Dermis blood vessel endothelial cell (primary cell): ENCODE data around the gene CWF19L2. TPM values are rescaled to one million over a fixed set of nuclear protein-coding genes. Genes with fewer than 3 reads are reported as not detected.
"Not testable (repeated sequence)": the region's sequence is repeated elsewhere in the genome, so short reads cannot be mapped to it uniquely, and the experiment has no call there.

Experiments used
- DNase-seq: peaks from one replicate; pipeline ENCODE4 v3.0.0; 2010
- total RNA-seq: library from RNA; depleted of rRNA; stranded (reverse); fragments of >200 nt; gene quantifications from 2 replicates; pipeline ENCODE4 v1.2.3, GENCODE V29; 2014

The CWF19L2 gene
- total RNA-seq: 12.4 and 16.0 TPM in 2 replicates

DNA sequence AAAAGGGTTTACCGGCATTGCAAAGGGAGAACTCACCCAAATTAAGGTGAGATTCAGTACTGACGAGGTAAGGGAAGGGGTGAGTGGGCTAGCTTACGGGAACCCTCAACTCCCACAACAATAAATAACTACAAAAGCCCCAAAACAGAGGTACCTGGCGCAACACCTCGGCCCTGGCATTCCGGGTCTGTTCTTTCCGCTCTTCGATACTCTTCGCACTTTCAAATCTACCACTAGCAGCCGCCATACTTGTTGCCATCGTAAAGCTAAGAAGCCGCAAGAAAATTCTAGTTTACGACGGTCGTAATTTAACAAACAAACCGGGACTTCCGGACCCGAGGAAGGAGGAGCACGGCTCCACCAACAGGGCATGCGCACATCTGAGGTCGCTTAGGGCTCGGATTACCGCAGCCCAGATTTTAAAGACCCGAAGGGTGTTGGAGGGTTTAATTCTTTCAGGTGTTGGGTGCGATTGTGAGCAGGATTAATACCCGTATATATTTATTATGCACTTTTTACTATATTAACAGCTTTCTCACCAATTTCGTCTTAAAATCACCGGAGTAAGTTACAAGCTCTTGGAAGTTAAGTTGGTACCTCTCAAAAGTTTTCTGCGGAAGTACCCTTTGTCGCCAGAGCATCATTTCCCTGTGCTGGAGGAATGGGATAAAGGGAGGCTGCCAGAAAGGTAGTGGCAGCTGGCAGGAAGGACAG is at the start of gene CWF19L2:
Gene CWF19L2, minus strand, starts transcription at position 268 of the 714 bp plus-strand sequence. Its CDS starts 9 bp downstream, at position 259.
- DNase-seq: peak; percentile 96

DNA sequence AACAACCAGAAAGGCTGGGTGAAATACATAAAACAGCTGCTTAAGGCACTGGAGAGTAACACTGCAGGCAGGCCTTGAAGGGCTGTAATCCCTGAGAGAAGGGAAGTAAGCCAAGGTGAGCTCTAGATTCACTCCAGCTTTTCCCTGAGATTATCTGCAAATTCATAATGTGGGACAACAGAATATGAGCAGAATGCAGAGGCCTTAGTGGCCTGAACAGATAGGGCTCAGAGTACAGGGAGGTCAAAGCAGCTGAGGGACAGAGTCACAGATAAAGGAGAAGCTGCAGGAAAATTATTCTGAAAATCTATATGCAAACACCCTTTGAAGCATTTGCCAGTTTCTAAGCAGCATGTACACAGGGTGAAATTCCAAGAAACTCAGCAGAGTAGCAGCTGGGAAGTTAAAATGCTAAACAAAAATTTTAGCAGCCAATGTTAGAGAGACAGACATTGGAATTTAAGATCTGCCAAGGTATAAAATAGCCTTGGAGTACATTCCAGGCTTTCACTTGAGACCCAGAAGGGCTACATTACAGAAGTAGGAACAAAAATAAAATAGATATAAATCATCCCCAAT is 48.1 kb upstream of the CWF19L2 start:
- DNase-seq: no peak

DNA sequence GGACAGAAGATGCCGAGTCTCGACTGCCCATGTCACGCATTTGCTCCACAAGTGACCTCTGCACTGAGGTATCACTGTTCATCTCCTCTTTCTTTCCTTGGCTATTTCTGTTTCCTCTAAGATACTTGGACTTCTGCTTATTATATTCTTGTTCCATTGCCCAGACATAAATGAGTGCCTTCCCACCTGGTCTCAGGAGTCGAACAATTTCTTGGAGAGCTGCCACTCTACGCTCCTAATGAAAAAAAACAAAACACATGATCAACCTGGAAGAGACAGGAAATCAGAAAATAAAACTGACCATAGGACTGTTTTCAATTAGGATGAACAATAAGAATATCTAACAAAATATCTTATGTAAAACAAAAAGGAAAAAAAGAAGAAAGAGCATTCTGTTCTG is 47.4 kb upstream of the CWF19L2 start:
- no peak for DNase-seq

DNA sequence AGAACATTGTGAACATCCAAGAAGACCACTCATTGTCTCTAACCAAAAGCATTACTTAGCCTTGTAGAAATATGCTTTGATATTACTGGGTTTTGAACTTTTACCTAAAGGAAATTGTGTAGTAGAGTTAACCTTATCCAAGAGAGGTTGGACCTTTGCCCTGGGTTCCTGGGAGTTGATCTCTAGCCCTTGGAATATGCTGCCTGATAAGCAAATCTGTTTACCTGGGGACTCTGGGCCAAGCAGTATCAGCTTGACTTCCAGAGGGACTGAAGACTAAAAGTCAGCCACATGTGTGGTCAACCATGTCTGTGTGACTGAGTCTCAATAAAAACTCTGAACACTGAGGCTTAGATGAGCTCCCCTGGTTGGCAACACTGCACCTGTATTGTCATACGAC is 44.1 kb upstream of the CWF19L2 start:
- no peak for DNase-seq

DNA sequence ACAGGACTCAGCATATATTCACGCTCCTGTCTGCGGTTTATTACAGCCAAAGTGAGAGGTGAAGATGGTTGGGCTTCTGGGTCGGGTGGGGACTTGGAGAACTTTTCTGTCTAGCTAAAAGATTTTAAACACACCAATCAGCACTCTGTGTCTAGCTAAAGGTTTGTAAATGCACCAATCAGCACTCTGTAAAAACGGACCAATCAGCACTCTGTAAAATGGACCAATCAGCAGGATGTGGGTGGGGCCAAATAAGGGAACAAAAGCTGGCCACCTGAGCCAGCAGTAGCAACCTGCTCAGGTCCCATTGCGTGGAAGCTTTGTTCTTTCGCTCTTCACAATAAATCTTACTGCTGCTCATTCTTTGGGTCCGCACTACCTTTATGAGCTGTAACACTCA is 39.7 kb upstream of the CWF19L2 start:
- not testable (repeated sequence) for DNase-seq

DNA sequence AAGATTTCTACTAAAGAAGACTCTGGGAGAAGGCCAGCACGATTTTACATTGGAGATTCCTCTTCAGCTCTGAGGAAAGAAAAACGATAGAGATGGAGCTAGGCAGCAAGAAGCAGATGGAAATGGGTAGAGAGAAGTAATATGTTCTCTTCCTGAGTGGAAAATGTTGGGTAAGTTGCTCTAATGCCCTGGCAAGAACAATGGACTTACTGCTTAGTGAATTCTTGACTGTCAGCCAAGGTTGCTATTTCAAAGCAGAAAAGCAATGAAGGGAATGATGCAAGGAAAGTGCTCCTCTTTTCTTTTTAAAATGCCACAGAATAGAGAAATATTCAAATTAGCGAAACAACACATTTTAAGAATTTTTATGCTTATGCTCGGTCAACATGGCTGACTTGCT is 38.4 kb upstream of the CWF19L2 start:
- peak; percentile 71 for DNase-seq

DNA sequence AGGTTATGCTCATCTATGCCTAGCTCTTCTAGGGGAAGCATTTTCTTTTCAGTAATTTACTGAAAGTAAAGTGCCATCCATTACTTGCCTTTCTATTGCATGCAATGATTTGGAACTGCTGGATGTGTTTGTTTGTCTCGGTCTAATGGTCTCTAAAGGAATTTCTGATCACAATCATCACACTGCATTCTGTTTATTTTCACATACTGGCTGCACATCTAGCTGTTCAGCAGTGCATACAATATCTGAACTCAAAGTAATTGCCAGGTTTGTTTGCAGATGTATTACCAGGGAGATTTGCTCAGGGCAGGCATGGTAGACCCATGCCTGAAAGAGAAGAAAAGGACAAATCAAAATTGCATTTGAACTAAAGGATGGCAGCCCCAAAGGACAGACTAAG is 36.4 kb upstream of the CWF19L2 start:
- DNase-seq: no peak

DNA sequence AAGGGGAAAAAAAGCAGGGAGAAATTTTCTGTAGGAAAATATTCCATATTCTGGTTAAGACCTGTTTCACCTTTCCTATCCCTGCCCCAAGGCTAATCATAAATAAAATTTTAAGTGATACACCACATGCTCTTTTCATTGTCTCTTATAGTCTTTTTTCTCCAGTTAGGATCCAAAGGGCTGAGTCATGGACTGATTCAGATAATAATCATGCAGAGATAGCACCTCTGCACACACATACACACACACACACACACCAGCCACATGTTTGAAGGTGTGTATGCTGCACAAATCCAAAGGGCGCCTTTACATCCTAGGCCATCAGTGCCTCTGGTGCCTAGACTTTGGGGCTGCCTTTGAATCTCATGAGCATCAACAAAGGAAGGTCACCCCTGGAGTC is 35.5 kb upstream of the CWF19L2 start:
- no peak for DNase-seq

DNA sequence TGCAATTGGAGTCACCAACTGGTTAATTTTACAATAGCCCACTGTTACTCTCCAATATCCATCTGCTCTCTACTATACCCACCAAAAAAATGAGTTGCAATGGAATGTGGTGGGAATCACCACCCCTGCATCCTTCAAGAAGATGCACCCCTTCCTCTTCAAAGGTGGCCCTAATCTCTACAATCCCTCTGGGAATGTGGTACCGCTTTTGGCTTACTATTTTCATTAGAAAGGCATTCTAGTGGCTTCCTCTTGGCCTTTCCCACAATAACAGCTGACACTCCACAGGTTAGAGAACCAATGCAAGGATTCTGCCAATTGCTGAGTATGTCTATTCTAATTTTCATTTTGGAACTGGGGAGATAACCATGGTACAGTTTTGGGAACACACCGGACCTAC is 33.2 kb upstream of the CWF19L2 start:
- DNase-seq: no peak

DNA sequence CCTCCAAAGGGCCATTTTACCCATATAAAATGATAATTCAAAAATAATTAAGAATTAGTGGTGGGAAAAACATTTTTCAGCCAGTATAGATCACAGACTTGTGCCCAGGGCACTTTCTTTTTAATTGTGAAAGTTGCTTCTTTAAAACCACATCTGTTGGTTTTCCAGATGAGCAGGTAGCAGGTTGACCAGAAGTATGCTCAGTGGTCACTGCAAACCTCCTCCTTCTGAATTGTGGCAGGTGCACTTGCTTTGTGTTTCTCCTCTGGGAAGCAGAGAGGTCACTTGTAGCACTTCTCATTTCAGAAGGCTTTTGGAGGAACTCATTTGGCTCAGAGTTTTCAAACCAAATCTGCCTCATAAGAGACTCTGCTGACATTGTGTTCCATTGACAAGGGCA is 24.6 kb upstream of the CWF19L2 start:
- DNase-seq: no peak

DNA sequence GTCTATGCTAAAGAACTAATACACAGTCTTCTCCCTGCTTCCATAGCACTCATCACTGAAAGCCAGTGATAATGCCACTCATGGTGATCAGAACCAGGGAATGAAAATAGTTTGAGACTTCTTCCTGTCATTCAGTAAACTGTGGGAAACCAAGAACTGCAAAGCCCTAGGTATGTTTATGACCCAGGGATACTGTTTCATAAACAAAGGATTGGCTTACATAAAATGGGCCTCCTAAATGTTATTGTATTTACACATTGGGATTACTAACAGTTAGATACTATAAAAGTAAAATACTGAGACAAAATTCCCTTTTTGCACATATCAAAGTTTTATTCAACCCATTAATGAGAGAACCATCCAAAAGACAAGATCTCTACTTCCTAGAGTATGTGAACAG is 21.3 kb upstream of the CWF19L2 start:
- DNase-seq: no peak

DNA sequence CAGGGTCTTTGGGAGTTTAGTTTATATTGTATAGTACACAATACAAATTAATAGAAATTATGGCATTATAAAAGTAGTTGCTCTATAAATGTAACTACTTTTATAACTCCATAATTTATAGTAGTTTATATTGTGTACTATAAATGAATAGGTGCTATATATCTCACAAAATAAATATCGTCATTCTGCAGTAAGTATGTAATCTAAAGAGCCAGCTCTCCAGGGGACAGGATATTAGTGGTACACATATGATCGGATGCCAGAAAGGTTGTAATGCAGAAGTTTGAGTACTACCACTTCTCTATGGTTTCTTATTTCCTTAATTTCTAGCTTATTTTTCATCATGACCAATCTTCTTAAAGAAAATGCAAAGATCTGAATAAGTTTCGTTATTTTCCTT is 20.2 kb upstream of the CWF19L2 start:
- no peak for DNase-seq

DNA sequence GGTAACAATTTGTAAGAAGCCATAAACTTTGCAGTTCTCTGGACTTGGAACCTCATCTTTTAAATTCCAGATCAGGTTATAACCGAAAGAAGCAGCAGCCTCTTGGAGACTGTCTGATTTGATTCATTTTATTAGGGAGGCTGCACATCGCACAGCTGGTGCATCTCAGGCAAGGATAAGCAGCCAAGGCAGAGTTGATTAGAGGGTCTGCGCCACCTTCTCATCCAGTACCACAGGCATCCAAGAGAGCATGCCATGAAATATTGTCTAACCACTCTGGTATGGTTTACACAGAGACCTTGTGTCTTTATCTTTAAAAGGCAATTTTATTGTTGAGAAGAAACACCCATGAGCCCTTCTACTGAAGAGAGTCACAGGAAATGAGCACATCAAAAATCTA is 16.2 kb upstream of the CWF19L2 start:
- DNase-seq: no peak

DNA sequence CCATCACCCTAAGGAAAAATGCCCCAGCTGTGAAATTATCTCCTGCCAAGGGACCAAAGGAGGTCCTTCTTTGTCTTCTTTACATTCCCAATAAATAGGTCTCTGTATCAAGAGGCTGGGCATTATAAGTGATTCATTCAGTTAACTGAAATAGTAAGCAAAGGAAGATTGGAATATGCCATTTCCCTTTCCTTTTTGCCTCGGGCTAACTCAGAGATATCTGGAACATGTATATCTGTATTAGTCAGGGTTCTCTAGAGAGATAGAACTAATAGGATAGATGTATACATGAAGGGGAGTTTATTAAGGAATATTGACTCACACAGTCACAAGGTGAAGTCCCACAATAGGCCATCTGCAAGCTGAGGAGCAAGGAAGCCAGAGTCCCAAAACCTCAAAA is 15.3 kb upstream of the CWF19L2 start:
- DNase-seq: no peak

DNA sequence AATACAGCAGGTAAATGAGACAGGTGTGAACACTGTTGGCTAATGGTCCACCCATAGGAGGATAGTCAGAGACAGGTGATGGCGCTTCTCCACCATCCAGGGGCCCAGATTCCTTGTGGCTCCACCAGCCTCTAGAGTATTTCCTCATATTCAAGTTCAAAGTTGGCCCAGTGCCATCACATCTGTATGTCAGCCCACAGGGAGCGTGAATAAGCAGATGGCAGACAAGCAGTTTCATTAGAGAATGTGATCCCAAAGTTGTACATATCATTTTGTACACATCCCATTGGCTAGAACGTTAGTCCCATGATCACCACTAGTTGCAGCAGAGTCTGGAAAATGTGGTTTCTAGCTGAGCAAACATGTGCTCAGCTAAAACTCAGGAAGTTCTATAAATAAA is 11.0 kb upstream of the CWF19L2 start:
- DNase-seq: peak; percentile 29

DNA sequence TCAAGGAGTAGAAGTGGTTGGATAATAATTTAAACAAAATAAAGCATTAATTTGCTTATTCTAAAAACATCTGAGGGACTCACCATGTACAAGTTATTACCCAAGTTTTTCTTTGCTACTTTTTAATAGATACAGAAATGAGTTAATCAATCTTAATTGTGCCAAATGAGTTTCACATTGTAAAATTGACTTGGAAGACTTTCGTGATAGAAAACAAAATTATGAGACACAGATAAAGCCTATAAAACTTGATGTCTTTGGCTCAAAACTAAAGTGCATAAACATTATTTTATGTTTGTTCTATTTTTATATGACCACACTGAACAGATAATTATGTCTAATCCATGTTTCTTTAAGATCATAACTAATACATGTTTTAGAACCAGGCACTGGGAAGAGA is 10.1 kb upstream of the CWF19L2 start:
- no peak for DNase-seq

DNA sequence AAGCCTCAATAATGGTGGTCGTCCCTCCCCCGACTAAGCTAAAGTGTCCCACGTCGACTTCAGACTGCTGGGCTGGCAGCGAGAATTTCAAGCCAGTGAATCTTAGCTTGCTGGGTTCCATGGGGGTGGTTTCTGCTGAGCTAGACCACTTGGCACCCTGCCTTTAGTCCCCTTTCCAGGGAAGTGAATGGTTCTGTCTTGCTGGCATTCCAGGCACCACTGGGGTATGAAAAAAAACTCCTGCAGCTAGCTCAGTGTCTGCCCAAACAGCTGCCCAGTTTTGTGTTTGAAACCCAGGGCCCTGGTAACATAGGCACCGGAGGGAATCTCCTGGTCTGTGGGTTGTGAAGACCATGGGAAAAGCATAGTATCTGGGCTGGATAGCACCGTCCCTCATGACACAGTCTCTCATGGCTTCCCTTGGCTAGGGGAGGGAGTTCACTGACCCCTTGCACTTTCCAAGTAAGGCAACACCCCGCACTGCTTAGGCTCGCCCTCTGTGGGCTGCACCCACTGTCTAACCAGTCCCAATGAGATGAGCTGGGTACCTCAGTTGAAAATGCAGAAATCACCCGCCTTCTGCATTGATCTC is 8.7 kb upstream of the CWF19L2 start:
- not testable (repeated sequence) for DNase-seq

DNA sequence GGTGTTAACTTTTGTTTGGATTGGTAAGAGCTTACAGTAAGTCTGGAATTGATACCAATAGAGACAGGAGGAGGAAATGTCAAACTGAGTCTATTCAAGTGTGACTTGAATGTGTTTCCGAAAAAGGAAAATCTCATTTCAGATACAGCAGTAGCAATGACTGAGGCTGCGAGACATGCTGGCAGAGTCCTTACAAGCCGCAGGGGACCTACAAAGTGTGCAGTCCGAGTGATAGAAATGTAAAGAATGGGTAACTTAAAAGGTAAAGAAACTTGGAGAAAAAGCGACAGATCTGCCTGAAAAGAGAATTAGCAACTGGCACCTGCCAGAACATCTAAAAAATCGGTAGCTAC is 444 bp downstream of the CWF19L2 start:
- DNase-seq: peak; percentile 31

DNA sequence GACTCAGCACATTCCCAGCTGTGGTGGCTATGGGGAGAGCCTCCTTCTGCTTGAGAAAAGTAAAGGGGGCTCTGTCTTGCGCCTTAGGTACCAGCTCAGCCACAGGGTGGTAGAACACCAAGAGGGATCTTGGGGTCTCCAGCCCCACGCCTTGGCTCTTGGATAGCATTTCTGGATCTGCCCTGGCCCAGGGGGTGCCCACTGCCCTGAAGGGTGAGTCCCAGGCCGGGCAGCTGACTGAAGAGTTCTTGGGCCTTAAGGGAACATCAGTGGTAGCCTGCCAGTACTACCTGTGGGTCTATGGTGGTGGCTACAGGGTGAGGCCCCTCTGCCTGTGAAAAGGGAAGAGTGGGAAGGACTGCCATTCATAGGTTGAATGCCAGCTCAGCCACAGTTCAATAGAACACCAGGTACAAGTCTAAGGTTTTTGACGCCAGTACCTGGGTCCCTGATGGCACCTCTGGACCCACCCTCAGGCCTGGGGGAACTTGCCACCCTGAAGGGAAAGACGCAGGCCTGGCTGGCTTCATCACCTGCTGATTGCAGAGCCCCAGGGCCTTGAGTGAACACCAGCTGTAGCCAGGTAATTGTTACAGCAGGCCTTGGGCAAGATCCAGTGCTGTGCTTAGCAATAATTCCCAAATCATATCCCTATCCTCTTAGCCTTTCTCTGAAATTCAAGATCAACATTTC is 3.9 kb downstream of the CWF19L2 start:
- DNase-seq: no peak

DNA sequence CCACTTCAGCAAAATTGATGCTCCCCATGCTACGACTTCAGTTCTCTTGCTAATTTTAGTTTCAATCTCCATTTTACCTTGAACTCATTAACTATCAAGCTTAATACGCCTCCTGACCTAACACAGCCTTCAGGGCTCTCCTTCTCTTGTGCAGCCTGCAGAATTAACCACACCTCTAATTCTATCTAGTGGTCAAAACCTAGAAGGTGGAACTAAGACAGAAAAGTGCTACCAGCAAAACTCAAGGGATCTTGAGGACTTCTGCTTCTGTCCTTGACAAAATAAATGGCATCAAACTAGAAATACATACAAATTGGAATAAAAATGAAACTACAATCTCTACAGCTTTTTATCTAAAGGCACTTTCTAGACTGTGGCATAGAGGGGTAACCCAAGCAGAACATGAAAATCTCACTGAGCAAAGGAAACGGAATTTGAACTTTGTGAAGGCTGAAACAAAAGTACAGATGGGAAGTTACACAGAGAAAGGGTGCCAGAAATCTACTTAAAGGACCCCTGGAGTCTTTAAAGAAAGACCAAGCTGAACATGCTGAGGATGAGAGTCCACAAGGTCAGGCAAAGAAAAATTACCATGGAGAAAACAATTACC is 10.7 kb downstream of the CWF19L2 start:
- no peak for DNase-seq

DNA sequence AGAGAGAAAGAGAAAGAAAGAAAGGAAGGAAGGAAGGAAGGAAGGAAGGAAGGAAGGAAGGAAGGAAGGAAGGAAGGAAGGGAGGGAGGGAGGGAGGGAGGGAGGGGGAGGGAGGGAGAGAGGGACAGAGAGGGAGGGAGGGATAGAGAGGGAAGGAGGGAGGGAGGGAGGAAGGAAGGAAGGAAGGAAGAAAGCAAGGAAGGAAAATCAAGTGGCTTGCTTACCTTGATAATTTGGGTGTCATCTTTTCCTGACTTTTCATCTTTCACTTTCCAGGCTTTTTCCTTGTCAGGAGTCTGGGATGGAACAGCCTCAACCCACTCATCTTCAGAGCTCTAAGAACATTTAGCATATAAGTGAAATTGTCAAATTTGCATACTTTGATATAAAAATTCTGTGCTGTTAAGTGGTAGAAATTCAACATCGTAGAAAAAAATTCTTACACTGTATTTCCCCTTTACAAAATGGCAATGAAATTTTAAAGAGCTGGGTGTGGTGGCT is 14.9 kb downstream of the CWF19L2 start:
- DNase-seq: no peak

DNA sequence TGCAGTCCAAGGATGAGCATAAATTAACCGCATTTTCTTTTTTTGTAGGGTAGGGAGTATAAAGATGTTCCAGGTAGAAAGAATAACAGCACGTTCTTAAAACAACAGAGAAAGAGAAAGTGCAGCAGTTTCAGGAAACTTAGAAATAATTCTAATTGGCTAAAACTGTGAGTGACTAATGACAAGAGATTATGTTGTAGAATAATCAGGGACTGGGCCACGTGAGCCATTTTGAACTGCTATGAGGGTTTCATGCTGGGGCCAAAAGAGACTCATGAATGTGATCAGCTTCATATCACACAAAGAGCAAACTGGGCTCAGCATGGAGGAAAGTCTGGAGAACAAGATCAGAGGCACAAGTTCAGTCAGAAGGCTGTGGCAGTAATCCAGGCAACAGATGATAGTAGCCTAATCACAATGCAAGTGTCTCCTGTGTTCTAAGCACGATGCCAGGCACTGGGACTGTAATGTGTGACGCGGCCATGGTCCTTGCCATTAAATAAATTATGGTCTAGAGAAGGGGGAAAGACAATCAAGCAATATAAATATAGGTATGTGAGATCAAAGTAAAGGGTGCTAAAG is 17.9 kb downstream of the CWF19L2 start:
- no peak for DNase-seq

DNA sequence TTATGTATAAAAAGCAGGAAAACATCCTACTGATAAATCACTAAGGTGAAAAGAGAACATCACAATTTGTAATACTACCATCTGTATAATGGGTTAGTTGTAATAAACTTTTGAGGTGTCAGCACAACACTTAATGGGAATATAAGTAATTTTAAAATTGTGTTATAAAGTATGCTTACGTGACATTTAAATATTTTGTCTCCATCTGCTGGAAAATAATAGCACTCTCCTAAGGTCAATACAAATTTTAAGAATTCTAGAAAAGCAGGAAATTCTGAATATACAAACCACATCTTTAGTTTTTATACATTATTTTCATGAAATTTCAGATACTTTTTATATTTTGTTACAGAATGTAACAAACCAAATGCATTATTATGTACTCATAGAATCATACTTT is 19.5 kb downstream of the CWF19L2 start:
- no peak for DNase-seq
